Esophagus mucosa (tissue), 1 donor: Measurements from ENCODE around the gene TMBIM1. TPM values are rescaled to one million over a fixed set of nuclear protein-coding genes. Genes with fewer than 3 reads are reported as not detected.

Source experiments
- ATAC-seq: fragments of 200-7000 bp; cut with Tn5 transposase; one replicate; pipeline ENCODE4 v1.9.1; 2020
- total RNA-seq: library from RNA; stranded (reverse); gene quantifications from one replicate; pipeline ENCODE4 v1.2.4, GENCODE V29; 2023
- donor health status: DM: yes; HTN: yes; CAD: no.

TMBIM1 gene
- total RNA-seq, 1 donor from 2014 or later, result 247 TPM

GRCh38 chr2:218272531-218273212 lies 19.6 kb downstream of the TMBIM1 start:
- peak; percentile 79 for ATAC-seq

- ATAC-seq, result no peak
These were observed 20.3 kb downstream of the TMBIM1 start for GRCh38 chr2:218271865-218272530.

- ATAC-seq, result no peak
These were observed 20.9 kb downstream of the TMBIM1 start for GRCh38 chr2:218271487-218271797.

- peak; percentile 0 for ATAC-seq
These were observed 21.4 kb downstream of the TMBIM1 start for GRCh38 chr2:218270721-218271486.

GRCh38 chr2:218269900-218270720 lies 22.2 kb downstream of the TMBIM1 start, which contains the start of the genes AAMP and PNKD:
AAMP (minus strand) TSS chr2:218270137; CDS start chr2:218270086, 51 bp downstream.
PNKD (plus strand) TSS chr2:218270519; CDS start chr2:218270536, 17 bp downstream.
- peak; percentile 86 for ATAC-seq

GRCh38 chr2:218267259-218267658 lies 25.0 kb downstream of the TMBIM1 start:
- no peak for ATAC-seq

GRCh38 chr2:218266316-218266979 lies 25.9 kb downstream of the TMBIM1 start:
- ATAC-seq, result no peak

- no peak for ATAC-seq
These were observed 26.7 kb downstream of the TMBIM1 start for GRCh38 chr2:218265626-218266025.

- ATAC-seq, result no peak
These were observed 27.3 kb downstream of the TMBIM1 start for GRCh38 chr2:218264773-218265561.

- ATAC-seq, result no peak
These were observed 28.3 kb downstream of the TMBIM1 start for GRCh38 chr2:218263817-218264641.

GRCh38 chr2:218262631-218263586 lies 29.4 kb downstream of the TMBIM1 start:
- no peak for ATAC-seq

GRCh38 chr2:218262237-218262600 lies 30.1 kb downstream of the TMBIM1 start:
- no peak for ATAC-seq

GRCh38 chr2:218261423-218262236 lies 30.7 kb downstream of the TMBIM1 start:
- no peak for ATAC-seq

GRCh38 chr2:218260742-218261422 lies 31.4 kb downstream of the TMBIM1 start, which contains the start of gene GPBAR1:
GPBAR1 (plus strand) TSS chr2:218261015; CDS start chr2:218262725, 1,710 bp downstream.
- no peak for ATAC-seq

GRCh38 chr2:218260166-218260565 lies 32.1 kb downstream of the TMBIM1 start:
- no peak for ATAC-seq

GRCh38 chr2:218259099-218259961 lies 33.0 kb downstream of the TMBIM1 start:
- ATAC-seq, result peak; percentile 16
